Dedifferentiated amniotic fluid mesenchymal stem cell (primary cell): ENCODE measurements around the gene MTMR2.
"Not testable (repeated sequence)": the region's sequence is repeated elsewhere in the genome, so short reads cannot be mapped to it uniquely, and the experiment has no call there.

Source experiments
- DNase-seq: peaks from one replicate; pipeline ENCODE4 v3.0.0-alpha.2; 2016; ENCODE audit errors: extremely low spot score

Gene MTMR2

DNA sequence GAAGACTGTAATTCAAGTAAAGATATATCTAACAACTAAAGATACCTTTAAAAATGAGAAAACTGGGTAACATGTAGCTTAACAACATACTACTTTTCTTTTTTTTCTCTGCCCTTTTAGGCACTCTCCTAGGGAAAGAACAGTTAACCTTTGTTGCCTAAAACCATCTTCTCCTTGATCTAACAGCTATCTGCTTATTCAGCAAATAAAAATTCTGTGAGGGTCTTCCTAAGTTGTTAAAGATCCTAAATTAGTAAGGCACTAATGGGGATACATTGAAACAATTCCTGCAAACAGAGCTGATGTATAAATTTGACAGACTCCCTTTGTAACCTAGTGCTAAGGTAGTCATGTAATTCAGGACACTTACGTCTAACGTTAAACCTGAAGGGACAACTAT, 39.1 kb downstream of the MTMR2 start:
- DNase-seq: no peak

DNA sequence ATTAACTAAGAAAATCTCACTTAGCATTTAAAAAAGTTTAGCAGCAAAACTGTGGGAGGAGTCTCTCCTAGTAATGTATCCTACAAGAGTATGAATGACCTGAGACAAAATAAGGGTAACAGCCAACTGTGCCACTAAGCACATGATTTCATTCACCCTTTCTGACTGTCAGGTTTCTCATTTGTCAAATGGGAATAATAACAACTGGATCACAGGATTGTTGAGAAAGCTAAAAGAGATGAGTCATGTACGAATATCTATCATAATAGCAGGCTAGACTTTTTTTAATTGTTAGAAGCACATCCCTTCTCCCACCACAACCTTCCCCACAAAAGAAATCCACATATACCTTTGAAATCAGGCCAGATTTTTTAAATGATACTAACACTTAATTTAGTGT, 39.5 kb downstream of the MTMR2 start:
- DNase-seq: no peak

GRCh38 chr11:95883381-95883780, 40.5 kb downstream of the MTMR2 start:
- no peak for DNase-seq

GRCh38 chr11:95877291-95877690, 46.6 kb downstream of the MTMR2 start:
- peak; percentile 89 for DNase-seq

DNA sequence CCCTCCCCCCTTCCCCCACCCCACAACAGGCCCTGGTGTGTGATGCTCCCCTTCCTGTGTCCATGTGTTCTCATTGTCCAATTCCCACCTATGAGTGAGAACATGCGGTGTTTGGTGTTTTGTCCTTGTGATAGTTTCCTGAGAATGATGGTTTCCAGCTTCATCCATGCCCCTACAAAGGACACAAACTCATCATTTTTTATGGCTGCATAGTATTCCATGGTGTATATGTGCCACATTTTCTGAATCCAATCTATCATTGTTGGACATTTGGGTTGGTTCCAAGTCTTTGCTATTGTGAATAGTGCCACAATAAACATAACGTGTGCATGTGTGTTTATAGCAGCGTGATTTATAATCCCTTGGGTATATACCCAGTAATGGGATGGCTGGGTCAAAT, 53.0 kb downstream of the MTMR2 start:
- not testable (repeated sequence) for DNase-seq

GRCh38 chr11:95867105-95867504, 56.8 kb downstream of the MTMR2 start:
- DNase-seq: no peak

- DNase-seq: peak; percentile 75
Measured at GRCh38 chr11:95863486-95864140, 60.3 kb downstream of the MTMR2 start.

DNA sequence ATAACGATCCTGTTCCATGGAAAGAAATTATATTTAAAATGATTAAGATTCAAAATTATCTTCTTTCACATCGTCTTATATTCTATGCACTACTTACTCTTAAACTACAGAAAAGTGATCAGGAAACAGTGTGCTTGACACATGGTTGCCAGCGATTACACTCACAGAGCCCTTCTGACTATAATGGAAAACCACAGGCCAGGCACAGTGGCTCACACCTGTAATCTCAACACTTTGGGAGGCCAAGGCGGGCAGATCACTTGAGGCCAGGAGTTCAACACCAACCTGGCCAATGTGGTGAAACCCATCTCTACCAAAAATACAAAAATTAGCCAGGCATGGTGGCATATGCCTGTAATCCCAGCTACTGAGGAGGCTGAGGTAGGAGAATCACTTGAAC, 63.9 kb downstream of the MTMR2 start:
- not testable (repeated sequence) for DNase-seq

GRCh38 chr11:95854362-95854761, 69.5 kb downstream of the MTMR2 start:
- DNase-seq: not testable (repeated sequence)

DNA sequence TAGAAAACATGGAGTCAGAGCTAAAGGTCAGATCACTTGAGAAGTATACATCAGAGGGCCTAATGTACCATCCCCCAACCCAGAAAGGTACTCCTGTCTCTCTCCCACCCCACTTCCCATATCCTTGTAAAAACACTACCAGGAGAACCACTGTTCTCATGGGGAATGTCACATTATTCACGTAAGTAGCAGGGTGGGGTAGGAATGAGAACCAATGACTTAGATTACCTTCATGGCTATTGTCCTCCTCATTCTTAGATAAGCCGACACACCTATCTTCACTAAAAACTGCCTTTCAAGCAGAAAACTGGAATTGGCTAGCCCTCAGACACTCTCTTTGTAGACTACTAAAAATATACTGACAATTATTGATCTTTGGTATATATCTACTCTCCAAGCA, 70.0 kb downstream of the MTMR2 start:
- DNase-seq: no peak

DNA sequence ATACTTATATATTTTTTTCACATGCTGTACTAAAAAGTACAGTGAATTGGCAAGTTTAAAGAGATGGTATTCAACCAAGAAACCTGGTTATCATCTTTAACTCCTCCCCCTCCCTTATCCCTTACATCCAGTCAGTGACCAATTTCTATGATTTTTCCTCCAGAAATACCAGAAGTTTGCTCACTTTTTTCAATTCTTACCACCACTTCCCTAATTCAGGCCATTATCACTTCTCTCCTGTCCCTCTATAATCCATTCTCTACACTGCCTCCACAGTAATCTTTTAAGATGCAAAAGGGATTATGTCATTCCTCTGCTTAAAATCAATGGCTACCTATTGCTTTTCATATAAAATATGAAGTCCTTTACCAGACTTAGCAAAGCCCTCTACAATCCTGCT, 70.8 kb downstream of the MTMR2 start:
- DNase-seq: no peak

GRCh38 chr11:95850137-95850536, 73.8 kb downstream of the MTMR2 start:
- no peak for DNase-seq

DNA sequence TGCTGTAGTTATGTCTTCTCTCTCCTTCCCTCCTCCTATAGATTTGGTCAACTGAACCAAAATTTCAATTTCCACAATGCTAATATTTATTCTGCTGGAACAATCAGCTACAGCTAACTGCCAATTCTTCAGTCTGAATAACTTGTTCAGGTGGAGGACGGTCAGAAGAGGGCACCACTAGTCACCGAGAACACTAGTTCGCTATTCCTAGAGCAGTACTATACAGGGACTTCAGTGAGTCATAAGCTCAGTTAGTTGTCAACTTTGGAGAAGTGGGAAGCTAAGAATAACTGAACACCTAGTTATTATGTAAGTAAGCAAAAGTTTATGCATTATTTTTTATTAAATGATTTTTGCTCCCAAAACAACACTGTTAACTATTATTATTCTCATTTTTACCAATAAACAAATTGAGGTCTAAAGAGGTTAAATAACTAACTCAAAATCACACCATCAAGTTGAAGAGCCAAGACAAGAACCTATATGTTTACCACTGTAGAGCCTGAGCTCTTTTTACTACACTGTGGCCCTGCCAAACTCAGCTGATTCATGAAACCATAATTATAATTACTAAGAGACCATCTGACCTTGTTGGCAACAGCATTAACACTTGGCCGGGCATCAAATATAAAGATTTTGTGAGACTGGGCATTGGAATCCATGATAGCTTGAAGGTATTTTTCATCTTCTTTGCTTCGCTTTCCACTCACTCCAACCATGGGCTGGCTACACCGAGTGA, 74.7 kb downstream of the MTMR2 start:
- DNase-seq: peak; percentile 50

DNA sequence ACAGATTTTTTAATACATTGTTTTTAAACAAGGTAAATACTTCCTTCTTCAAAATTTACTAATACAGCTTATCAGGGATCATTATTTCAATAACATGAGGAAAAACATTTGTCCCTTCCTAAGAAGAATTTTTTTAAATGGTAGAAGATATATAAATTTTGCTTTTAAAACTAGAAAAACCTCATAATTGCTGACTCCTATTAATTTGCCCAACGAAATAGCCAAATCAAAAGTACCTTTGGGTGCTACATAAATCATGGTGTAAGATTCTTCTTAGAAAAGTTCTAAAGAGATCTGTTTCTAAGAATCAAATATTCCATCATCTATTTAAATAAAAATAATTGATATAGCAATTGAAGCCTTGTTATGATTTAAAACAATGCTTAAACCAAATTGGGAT, 78.7 kb downstream of the MTMR2 start:
- DNase-seq: no peak

GRCh38 chr11:95835768-95836488, 88.0 kb downstream of the MTMR2 start:
- peak; percentile 93 for DNase-seq

- DNase-seq: no peak
Measured at GRCh38 chr11:95835351-95835750, 88.6 kb downstream of the MTMR2 start.

DNA sequence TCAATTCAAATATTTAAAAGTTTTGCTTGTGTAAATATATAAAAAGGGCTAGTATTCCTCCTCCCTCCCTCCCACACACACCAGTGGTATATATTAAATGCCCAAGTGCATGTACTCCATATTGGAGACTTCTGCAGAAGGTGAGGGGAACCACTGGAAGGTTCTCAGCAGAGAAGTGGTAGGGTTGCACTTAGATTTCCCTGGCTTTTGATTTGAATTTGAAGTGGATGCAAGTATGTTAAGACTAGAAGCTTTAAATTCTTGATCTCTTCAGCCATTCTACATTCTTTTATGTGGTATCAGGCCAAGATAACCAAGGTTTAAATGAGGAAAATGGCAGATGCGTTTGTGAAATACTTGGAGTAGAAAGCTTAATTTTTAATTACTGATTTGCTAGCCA, 90.5 kb downstream of the MTMR2 start:
- no peak for DNase-seq

DNA sequence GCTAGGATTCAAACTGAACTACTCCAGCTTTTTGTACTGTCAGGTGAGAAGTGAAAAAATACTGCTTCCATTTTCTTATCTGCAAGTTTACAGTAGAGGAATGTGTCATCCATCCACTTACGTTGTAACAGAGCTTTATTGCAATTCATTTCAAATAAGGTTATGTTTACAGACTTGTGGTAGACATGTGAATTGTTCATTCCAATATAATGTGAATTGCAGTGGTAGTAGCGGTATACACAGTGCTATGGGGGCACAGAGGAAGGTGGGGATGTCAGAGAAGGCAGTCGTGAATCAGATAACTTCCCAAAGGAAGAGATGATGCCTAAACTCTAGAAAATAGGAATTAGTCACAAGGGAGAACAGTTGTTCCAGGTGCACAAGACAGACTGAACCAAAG, 91.1 kb downstream of the MTMR2 start:
- DNase-seq: no peak

GRCh38 chr11:95831198-95831883, 92.6 kb downstream of the MTMR2 start:
- peak; percentile 57 for DNase-seq

DNA sequence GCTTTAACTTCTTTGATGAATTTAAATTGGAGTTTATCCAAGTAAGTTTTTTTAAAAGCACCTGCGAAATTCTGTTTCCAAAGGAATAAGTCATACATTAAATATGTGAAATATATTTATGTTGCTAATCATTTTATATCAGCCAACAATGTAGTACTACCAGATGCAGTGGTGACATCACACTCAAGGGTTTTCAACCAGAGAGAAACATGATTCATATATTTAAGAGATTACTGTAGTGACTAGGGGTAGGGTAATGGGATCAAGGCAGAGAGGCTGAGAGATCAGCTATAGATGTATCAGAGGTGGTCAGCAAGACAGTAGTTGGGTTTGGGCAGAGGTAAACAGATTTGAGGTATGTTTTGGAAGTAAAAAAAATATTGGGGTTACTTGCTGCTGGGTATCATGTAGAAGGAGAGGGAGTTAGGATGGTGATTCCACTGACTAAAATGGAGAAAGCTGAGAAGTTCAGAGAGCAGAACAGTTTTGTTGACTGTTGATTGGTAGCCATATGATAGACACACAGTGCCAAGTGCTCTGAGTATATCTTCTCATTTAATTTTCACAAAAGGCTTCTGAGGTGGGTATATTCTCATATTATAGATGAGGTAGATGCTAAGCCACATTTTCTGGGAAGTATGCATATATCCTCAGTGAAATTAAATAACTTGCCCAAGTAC, 94.2 kb downstream of the MTMR2 start:
- no peak for DNase-seq

- no peak for DNase-seq
Measured at GRCh38 chr11:95827696-95828095, 96.2 kb downstream of the MTMR2 start.

DNA sequence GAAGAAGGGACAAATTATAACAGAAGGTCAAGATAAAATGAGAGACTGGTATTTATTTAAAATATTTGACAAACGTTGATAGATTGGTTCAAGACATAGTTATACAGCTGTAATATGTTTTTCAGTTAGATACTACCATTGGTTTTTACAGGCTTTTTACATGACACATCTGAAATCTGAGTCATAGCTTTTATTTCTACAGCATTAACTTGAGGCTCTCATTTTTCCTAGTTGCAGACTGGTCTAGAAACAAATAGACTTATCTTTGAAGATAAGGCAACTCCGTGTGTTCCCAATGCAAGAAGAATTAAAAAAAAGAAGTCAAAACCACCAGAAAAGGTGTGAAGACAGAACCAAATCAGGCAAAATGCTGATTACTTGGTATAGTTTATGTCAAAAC, 102.3 kb downstream of the MTMR2 start:
- DNase-seq: no peak
